PFSK-1 (cell line): Measurements from ENCODE around the gene AGR2.

ENCODE experiments used
- POLR2AphosphoS5 ChIP-seq: IDR thresholded peaks from 2 replicates; pipeline ENCODE4 v1.6.1; 2012; ENCODE audit warnings: low read depth, mild to moderate bottlenecking, control low read depth, low read length, moderate library complexity
- TAF1 ChIP-seq: IDR thresholded peaks from 2 replicates; pipeline ENCODE4 v1.6.1; 2012; ENCODE audit warnings: low read length, control low read depth, borderline replicate concordance; ENCODE audit not compliant: insufficient read depth

GRCh38 chr7:16762177-16762576, 42.6 kb downstream of the AGR2 start:
- TF ChIP-seq TAF1 (no peak), POLR2AphosphoS5 (no peak)
